Measurements from ENCODE around the gene ATP11A.

Gene ATP11A

GRCh38 chr13:112715210-112715609 lies 25.4 kb downstream of the ATP11A start:
- TF ChIP-seq POLR2AphosphoS5 (IDR thresholded peaks at IDR 0.05; ENCODE audit: borderline replicate concordance, low read depth, low read length) (no peak), FOXP2 (optimal IDR thresholded peaks at IDR 0.05; ENCODE audit: control extremely low read depth, extremely low read length, insufficient read depth) (no peak), EZH2 (IDR thresholded peaks at IDR 0.05) (no peak)
- Histone ChIP-seq H3K4me3 (no peak overlapping the region), H3K36me3 (ENCODE audit: insufficient read depth, low read length) (no peaks in the 10 kb centered on the region), H3K9ac (ENCODE audit: insufficient read length) (no peak overlapping the region), H3K27ac (no peak overlapping the region), H3K9me3 (ENCODE audit: low read depth, low read length) (no peaks in the 10 kb centered on the region)
- DNase-seq (ENCODE audit: low read depth, low spot score): no peak

- no peak for TF ChIP-seq EZH2 (IDR thresholded peaks at IDR 0.05)
- TF ChIP-seq POLR2AphosphoS5 (IDR thresholded peaks at IDR 0.05; ENCODE audit: borderline replicate concordance, low read depth, low read length): no peak
- TF ChIP-seq FOXP2 (optimal IDR thresholded peaks at IDR 0.05; ENCODE audit: control extremely low read depth, extremely low read length, insufficient read depth): no peak
- Histone ChIP-seq H3K9me3 (ENCODE audit: low read depth, low read length) (no peaks in the 10 kb centered on the region), H3K36me3 (ENCODE audit: insufficient read depth, low read length) (no peaks in the 10 kb centered on the region), H3K27ac (no peak overlapping the region), H3K4me3 (no peak overlapping the region), H3K9ac (ENCODE audit: insufficient read length) (no peak overlapping the region)
- no peak for DNase-seq (ENCODE audit: low read depth, low spot score)
These were observed 26.1 kb downstream of the ATP11A start for GRCh38 chr13:112715715-112716460.

DNA sequence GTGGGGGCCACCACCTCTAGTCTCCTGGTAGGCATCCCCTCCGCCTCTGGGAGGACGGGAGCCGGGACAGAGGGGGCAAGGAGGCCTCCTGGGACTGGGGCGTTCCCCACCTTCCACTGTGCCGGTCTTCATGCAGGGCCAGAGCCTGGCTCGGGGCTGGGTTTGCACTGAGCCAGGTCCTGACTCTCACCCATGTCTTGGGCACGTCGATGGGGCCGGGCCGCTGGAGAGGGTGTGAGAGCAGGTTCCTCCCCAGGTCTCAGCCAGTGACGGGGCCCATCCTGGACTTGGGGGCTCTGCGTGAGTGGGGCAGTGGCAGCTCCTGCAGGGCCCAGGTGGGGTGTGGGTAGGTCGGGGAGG lies 26.6 kb downstream of the ATP11A start:
- no peaks in the 10 kb centered on the region for H3K36me3 ChIP-seq (ENCODE audit: insufficient read depth, low read length)

GRCh38 chr13:112716841-112717520 lies 27.1 kb downstream of the ATP11A start:
- TF ChIP-seq EZH2 (IDR thresholded peaks at IDR 0.05) (no peak), FOXP2 (optimal IDR thresholded peaks at IDR 0.05; ENCODE audit: control extremely low read depth, extremely low read length, insufficient read depth) (no peak), POLR2AphosphoS5 (IDR thresholded peaks at IDR 0.05; ENCODE audit: borderline replicate concordance, low read depth, low read length) (no peak)
- Histone ChIP-seq H3K27ac (no peak overlapping the region), H3K36me3 (ENCODE audit: insufficient read depth, low read length) (no peaks in the 10 kb centered on the region), H3K9me3 (ENCODE audit: low read depth, low read length) (no peaks in the 10 kb centered on the region), H3K9ac (ENCODE audit: insufficient read length) (no peak overlapping the region), H3K4me3 (no peak overlapping the region)
- DNase-seq (ENCODE audit: low read depth, low spot score): no peak

More for the DNA sequence above, 26.6 kb downstream of the ATP11A start:
- no peak overlapping the region for H3K27ac ChIP-seq
- TF ChIP-seq EZH2 (IDR thresholded peaks at IDR 0.05): no peak
- H3K4me3 ChIP-seq: no peak overlapping the region
- DNase-seq (ENCODE audit: low read depth, low spot score): no peak
- H3K9ac ChIP-seq (ENCODE audit: insufficient read length): no peak overlapping the region
- no peaks in the 10 kb centered on the region for H3K9me3 ChIP-seq (ENCODE audit: low read depth, low read length)

DNA sequence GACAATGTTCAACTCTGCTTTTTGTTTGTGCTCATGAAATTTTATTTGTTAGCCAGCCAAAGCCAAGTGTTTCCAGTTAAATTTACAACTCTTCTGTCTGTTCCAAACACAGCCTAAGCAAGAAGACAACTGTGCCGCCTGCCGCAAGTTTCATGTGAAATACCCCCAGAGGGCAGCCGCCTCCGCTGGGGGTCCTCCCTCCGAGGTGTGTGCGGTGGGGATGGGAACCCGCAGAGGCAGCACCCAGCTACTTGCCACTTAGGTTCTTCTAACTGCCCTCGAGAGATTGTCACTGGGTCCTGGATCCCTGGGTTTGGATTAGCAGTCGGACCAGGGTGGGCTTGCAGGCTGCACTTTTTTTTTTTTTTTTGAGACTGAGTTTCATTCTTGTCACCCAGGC lies 28.5 kb downstream of the ATP11A start:
- Histone ChIP-seq H3K27ac (no peak overlapping the region), H3K9me3 (ENCODE audit: low read depth, low read length) (no peaks in the 10 kb centered on the region), H3K36me3 (ENCODE audit: insufficient read depth, low read length) (no peaks in the 10 kb centered on the region), H3K4me3 (no peak overlapping the region), H3K9ac (ENCODE audit: insufficient read length) (no peak overlapping the region)
- TF ChIP-seq FOXP2 (optimal IDR thresholded peaks at IDR 0.05; ENCODE audit: control extremely low read depth, extremely low read length, insufficient read depth) (no peak), EZH2 (IDR thresholded peaks at IDR 0.05) (no peak), POLR2AphosphoS5 (IDR thresholded peaks at IDR 0.05; ENCODE audit: borderline replicate concordance, low read depth, low read length) (no peak)
- DNase-seq (ENCODE audit: low read depth, low spot score): no peak

- Histone ChIP-seq H3K36me3 (ENCODE audit: insufficient read depth, low read length) (no peaks in the 10 kb centered on the region), H3K4me3 (no peak overlapping the region), H3K9me3 (ENCODE audit: low read depth, low read length) (no peaks in the 10 kb centered on the region), H3K27ac (no peak overlapping the region), H3K9ac (ENCODE audit: insufficient read length) (no peak overlapping the region)
- TF ChIP-seq EZH2 (IDR thresholded peaks at IDR 0.05): no peak
- no peak for TF ChIP-seq POLR2AphosphoS5 (IDR thresholded peaks at IDR 0.05; ENCODE audit: borderline replicate concordance, low read depth, low read length)
- no peak for TF ChIP-seq FOXP2 (optimal IDR thresholded peaks at IDR 0.05; ENCODE audit: control extremely low read depth, extremely low read length, insufficient read depth)
- no peak for DNase-seq (ENCODE audit: low read depth, low spot score)
These were observed 29.2 kb downstream of the ATP11A start for GRCh38 chr13:112719016-112719415.

GRCh38 chr13:112719556-112719955 lies 29.7 kb downstream of the ATP11A start:
- H3K36me3 ChIP-seq (ENCODE audit: insufficient read depth, low read length): no peaks in the 10 kb centered on the region
- no peak overlapping the region for H3K27ac ChIP-seq
- H3K4me3 ChIP-seq: no peak overlapping the region
- H3K9me3 ChIP-seq (ENCODE audit: low read depth, low read length): no peaks in the 10 kb centered on the region
- TF ChIP-seq POLR2AphosphoS5 (IDR thresholded peaks at IDR 0.05; ENCODE audit: borderline replicate concordance, low read depth, low read length): no peak
- TF ChIP-seq FOXP2 (optimal IDR thresholded peaks at IDR 0.05; ENCODE audit: control extremely low read depth, extremely low read length, insufficient read depth): no peak
- no peak for DNase-seq (ENCODE audit: low read depth, low spot score)
- no peak overlapping the region for H3K9ac ChIP-seq (ENCODE audit: insufficient read length)

DNA sequence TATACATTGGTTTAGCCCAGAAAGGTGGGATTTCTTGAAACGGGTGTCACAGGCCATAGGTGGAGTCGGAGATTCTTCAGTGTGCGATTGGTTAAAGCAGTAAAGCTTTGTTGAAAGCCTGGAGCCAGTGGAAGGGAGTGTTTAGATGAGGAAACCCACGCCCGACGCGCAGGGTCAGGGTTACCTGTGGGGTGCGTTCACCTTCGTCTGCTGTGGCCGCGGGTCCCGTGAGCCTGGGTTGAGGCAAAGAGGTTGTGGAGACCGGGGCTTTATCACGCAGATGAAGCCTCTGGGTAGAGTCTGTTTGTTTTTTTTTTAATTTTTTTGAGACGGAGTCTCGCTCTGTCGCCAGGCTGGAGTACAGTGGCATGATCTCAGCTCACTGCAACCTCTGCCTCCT lies 30.4 kb downstream of the ATP11A start:
- Histone ChIP-seq H3K4me3 (no peak overlapping the region), H3K36me3 (ENCODE audit: insufficient read depth, low read length) (no peaks in the 10 kb centered on the region), H3K9me3 (ENCODE audit: low read depth, low read length) (no peaks in the 10 kb centered on the region), H3K9ac (ENCODE audit: insufficient read length) (no peak overlapping the region), H3K27ac (no peak overlapping the region)
- TF ChIP-seq POLR2AphosphoS5 (IDR thresholded peaks at IDR 0.05; ENCODE audit: borderline replicate concordance, low read depth, low read length) (no peak), EZH2 (IDR thresholded peaks at IDR 0.05) (no peak), FOXP2 (optimal IDR thresholded peaks at IDR 0.05; ENCODE audit: control extremely low read depth, extremely low read length, insufficient read depth) (no peak)
- DNase-seq (ENCODE audit: low read depth, low spot score): no peak

DNA sequence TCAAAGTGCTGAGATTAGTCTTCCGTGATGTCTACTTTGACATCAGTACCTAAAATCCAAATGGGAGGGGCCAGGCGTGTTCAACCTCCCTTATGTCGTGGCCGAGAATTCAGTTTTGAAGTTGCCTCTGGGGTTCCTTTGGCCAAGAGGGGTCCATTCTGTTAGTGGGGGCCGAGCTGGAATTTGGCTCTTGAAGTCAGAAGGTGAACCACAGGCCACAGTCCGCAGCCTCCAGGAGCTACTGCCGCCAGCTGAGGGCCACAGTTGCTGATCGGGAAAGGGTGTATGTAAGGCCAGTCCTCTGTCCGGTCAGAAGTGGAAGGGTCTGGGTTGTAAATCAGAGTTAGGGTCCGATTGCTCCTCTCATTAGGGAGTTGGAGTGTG lies 31.0 kb downstream of the ATP11A start:
- no peak for TF ChIP-seq POLR2AphosphoS5 (IDR thresholded peaks at IDR 0.05; ENCODE audit: borderline replicate concordance, low read depth, low read length)
- TF ChIP-seq EZH2 (IDR thresholded peaks at IDR 0.05): no peak
- TF ChIP-seq FOXP2 (optimal IDR thresholded peaks at IDR 0.05; ENCODE audit: control extremely low read depth, extremely low read length, insufficient read depth): no peak
- no peak for DNase-seq (ENCODE audit: low read depth, low spot score)
- no peak overlapping the region for H3K27ac ChIP-seq
- no peak overlapping the region for H3K4me3 ChIP-seq
- no peaks in the 10 kb centered on the region for H3K36me3 ChIP-seq (ENCODE audit: insufficient read depth, low read length)
- no peak overlapping the region for H3K9ac ChIP-seq (ENCODE audit: insufficient read length)
- no peaks in the 10 kb centered on the region for H3K9me3 ChIP-seq (ENCODE audit: low read depth, low read length)
